HepG2 (cell line): ENCODE measurements around the gene ATP5F1E. TPM values are rescaled to one million over a fixed set of nuclear protein-coding genes. Genes with fewer than 3 reads are reported as not detected.

Experiments used
- ATAD3A ChIP-seq: sonication (generic); formaldehyde crosslinking; IDR thresholded peaks from 2 replicates; pipeline ENCODE4 v1.4.0; 2020; ENCODE audit warnings: missing genetic modification reagents
- ATF2 ChIP-seq: sonication (generic); formaldehyde crosslinking; IDR thresholded peaks from 2 replicates; pipeline ENCODE4 v1.4.0; 2020; ENCODE audit warnings: missing genetic modification reagents
- DRAP1 ChIP-seq: IDR thresholded peaks from 2 replicates; pipeline ENCODE4 v1.6.1; 2016; ENCODE audit warnings: missing genetic modification reagents, missing compliant biosample characterization
- HMGA1 ChIP-seq: sonication (generic); formaldehyde crosslinking; conservative IDR thresholded peaks from 2 replicates; pipeline ENCODE4 v1.4.0; 2020; ENCODE audit warnings: missing genetic modification reagents
- MEF2D ChIP-seq: sonication (generic); formaldehyde crosslinking; IDR thresholded peaks from 2 replicates; pipeline ENCODE4 v1.5.1; 2020; ENCODE audit warnings: mild to moderate bottlenecking, missing genetic modification reagents
- RFXAP ChIP-seq: sonication (generic); formaldehyde crosslinking; IDR thresholded peaks from 2 replicates; pipeline ENCODE4 v1.4.0; 2020; ENCODE audit warnings: missing genetic modification reagents, borderline replicate concordance
- ZKSCAN5 ChIP-seq: sonication (generic); formaldehyde crosslinking; IDR thresholded peaks from 2 replicates; pipeline ENCODE4 v1.5.1; 2020; ENCODE audit warnings: mild to moderate bottlenecking, missing genetic modification reagents
- polyA plus RNA-seq, 8 experiments: library from polyadenylated mRNA; depleted of rRNA in 3 of 8; stranded (reverse) in 7 of 8; unstranded in 1 of 8; fragments of >200 nt; fragmentation: Illumina TruSeq in 4 of 8; extraction: Trizol in 4 of 8; gene quantifications; 2 replicates each; pipeline versions ENCODE4 v1.2.1 to v1.2.3, GENCODE V29; 2011 to 2016; ENCODE audit warnings: low read depth in 4 of 8, missing spikeins in 1 of 8, mixed read lengths in 1 of 8; ENCODE audit not compliant: insufficient read depth in 1 of 8
- total RNA-seq, 5 experiments: library from RNA; depleted of rRNA; stranded (reverse); fragments of >200 nt; fragmentation: Illumina TruSeq; extraction: Trizol; gene quantifications; 2 replicates each; pipeline ENCODE4 v1.2.3, GENCODE V29; 2016; ENCODE audit warnings: low read depth in 1 of 5
- TF ChIP-seq, protein P1 (sequence below): sonication (generic); formaldehyde crosslinking; IDR thresholded peaks from 2 replicates; pipeline ENCODE4 v1.5.0; 2020; ENCODE audit warnings: missing genetic modification reagents
- TF ChIP-seq, protein P2 (sequence below): sonication (generic); formaldehyde crosslinking; IDR thresholded peaks from 2 replicates; pipeline ENCODE4 v1.5.1; 2020; ENCODE audit warnings: mild to moderate bottlenecking, missing genetic modification reagents
- TF ChIP-seq, protein P3 (sequence below): sonication (generic); formaldehyde crosslinking; IDR thresholded peaks from 2 replicates; pipeline ENCODE4 v1.4.0; 2020; ENCODE audit warnings: missing genetic modification reagents, borderline replicate concordance
- TF ChIP-seq, protein P4 (sequence below), 2 experiments: sonication (generic) in 1 of 2; formaldehyde crosslinking in 1 of 2; IDR thresholded peaks; 2 replicates each; pipeline versions ENCODE4 v1.4.0 to v1.6.1; 2016 to 2020; ENCODE audit warnings: borderline replicate concordance in 1 of 2, low read depth in 1 of 2, mild to moderate bottlenecking in 1 of 2, missing genetic modification reagents in 1 of 2

The ATP5F1E gene
- total and polyA plus RNA-seq, 2 of the 13 experiments (the other 11 are each of a cell fraction or from before 2014, with no cell fraction given) = 121 to 134 TPM

GRCh38 chr20:59005523-59006166 is 26.5 kb downstream of the ATP5F1E start (continued):
- TF ChIP-seq, protein P1, sequence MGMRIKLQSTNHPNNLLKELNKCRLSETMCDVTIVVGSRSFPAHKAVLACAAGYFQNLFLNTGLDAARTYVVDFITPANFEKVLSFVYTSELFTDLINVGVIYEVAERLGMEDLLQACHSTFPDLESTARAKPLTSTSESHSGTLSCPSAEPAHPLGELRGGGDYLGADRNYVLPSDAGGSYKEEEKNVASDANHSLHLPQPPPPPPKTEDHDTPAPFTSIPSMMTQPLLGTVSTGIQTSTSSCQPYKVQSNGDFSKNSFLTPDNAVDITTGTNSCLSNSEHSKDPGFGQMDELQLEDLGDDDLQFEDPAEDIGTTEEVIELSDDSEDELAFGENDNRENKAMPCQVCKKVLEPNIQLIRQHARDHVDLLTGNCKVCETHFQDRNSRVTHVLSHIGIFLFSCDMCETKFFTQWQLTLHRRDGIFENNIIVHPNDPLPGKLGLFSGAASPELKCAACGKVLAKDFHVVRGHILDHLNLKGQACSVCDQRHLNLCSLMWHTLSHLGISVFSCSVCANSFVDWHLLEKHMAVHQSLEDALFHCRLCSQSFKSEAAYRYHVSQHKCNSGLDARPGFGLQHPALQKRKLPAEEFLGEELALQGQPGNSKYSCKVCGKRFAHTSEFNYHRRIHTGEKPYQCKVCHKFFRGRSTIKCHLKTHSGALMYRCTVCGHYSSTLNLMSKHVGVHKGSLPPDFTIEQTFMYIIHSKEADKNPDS (CRISPR knock-in tag) = no peak
- TF ChIP-seq ATF2 = no peak
- TF ChIP-seq, protein P2, sequence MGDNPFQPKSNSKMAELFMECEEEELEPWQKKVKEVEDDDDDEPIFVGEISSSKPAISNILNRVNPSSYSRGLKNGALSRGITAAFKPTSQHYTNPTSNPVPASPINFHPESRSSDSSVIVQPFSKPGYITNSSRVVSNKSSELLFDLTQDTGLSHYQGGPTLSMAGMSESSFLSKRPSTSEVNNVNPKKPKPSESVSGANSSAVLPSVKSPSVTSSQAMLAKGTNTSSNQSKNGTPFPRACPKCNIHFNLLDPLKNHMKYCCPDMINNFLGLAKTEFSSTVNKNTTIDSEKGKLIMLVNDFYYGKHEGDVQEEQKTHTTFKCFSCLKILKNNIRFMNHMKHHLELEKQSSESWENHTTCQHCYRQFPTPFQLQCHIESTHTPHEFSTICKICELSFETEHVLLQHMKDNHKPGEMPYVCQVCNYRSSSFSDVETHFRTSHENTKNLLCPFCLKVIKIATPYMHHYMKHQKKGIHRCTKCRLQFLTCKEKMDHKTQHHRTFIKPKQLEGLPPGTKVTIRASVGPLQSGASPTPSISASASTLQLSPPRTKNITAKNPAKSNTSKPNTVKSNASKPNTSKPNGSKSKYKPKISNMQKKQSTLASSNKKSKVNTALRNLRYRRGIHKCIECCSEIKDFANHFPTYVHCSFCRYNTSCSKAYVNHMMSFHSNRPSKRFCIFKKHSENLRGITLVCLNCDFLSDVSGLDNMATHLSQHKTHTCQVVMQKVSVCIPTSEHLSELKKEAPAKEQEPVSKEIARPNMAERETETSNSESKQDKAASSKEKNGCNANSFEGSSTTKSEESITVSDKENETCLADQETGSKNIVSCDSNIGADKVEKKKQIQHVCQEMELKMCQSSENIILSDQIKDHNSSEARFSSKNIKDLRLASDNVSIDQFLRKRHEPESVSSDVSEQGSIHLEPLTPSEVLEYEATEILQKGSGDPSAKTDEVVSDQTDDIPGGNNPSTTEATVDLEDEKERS (CRISPR knock-in tag) = no peak
- TF ChIP-seq, protein P3, sequence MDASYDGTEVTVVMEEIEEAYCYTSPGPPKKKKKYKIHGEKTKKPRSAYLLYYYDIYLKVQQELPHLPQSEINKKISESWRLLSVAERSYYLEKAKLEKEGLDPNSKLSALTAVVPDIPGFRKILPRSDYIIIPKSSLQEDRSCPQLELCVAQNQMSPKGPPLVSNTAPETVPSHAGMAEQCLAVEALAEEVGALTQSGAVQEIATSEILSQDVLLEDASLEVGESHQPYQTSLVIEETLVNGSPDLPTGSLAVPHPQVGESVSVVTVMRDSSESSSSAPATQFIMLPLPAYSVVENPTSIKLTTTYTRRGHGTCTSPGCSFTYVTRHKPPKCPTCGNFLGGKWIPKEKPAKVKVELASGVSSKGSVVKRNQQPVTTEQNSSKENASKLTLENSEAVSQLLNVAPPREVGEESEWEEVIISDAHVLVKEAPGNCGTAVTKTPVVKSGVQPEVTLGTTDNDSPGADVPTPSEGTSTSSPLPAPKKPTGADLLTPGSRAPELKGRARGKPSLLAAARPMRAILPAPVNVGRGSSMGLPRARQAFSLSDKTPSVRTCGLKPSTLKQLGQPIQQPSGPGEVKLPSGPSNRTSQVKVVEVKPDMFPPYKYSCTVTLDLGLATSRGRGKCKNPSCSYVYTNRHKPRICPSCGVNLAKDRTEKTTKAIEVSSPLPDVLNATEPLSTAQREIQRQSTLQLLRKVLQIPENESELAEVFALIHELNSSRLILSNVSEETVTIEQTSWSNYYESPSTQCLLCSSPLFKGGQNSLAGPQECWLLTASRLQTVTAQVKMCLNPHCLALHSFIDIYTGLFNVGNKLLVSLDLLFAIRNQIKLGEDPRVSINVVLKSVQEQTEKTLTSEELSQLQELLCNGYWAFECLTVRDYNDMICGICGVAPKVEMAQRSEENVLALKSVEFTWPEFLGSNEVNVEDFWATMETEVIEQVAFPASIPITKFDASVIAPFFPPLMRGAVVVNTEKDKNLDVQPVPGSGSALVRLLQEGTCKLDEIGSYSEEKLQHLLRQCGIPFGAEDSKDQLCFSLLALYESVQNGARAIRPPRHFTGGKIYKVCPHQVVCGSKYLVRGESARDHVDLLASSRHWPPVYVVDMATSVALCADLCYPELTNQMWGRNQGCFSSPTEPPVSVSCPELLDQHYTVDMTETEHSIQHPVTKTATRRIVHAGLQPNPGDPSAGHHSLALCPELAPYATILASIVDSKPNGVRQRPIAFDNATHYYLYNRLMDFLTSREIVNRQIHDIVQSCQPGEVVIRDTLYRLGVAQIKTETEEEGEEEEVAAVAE = no peak
- no peak for TF ChIP-seq HMGA1 (CRISPR knock-in tag)
- no peak for TF ChIP-seq ZKSCAN5 (CRISPR knock-in tag)
- TF ChIP-seq DRAP1 (CRISPR knock-in tag) = no peak
- no peak for TF ChIP-seq ATAD3A (CRISPR knock-in tag)
- TF ChIP-seq RFXAP (CRISPR knock-in tag) = peak; percentile 80; the same call in 1 of the 2 replicates
- 0 out of 2 replicates have a peak, but pooled peaks have one; percentile 3 for TF ChIP-seq MEF2D
- TF ChIP-seq, protein P4, sequence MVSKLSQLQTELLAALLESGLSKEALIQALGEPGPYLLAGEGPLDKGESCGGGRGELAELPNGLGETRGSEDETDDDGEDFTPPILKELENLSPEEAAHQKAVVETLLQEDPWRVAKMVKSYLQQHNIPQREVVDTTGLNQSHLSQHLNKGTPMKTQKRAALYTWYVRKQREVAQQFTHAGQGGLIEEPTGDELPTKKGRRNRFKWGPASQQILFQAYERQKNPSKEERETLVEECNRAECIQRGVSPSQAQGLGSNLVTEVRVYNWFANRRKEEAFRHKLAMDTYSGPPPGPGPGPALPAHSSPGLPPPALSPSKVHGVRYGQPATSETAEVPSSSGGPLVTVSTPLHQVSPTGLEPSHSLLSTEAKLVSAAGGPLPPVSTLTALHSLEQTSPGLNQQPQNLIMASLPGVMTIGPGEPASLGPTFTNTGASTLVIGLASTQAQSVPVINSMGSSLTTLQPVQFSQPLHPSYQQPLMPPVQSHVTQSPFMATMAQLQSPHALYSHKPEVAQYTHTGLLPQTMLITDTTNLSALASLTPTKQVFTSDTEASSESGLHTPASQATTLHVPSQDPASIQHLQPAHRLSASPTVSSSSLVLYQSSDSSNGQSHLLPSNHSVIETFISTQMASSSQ (IDR thresholded peaks at IDR 0.05; ENCODE audit: low read depth) = no peak
- TF ChIP-seq, protein P4 (CRISPR knock-in tag; IDR thresholded peaks at IDR 0.05; ENCODE audit: borderline replicate concordance) = no peak
